Epithelial cell of proximal tubule (primary cell): ENCODE data around the gene PRKCE. TPM values are rescaled to one million over a fixed set of nuclear protein-coding genes. Genes with fewer than 3 reads are reported as not detected.
"Not testable (repeated sequence)": the region's sequence is repeated elsewhere in the genome, so short reads cannot be mapped to it uniquely, and the experiment has no call there.

Experiments
- DNase-seq: peaks from one replicate; pipeline ENCODE4 v3.0.0-alpha.2; 2011; ENCODE audit warnings: low read depth
- H3K4me3 ChIP-seq: 2 replicates; pipeline ENCODE4 v1.5.1; 2011; ENCODE audit warnings: low read depth, mild to moderate bottlenecking, low read length
- CTCF ChIP-seq: conservative IDR thresholded peaks from 2 replicates; pipeline ENCODE4 v1.5.1; 2012; ENCODE audit warnings: low read depth, mild to moderate bottlenecking, low read length
- total RNA-seq: library from RNA; depleted of rRNA; stranded (reverse); fragments of >200 nt; gene quantifications from 2 replicates; pipeline ENCODE4 v1.2.3, GENCODE V29; 2015

The PRKCE gene
- total RNA-seq, 1 donor from 2014 or later, result 2.5 TPM

- no peak overlapping the region for H3K4me3 ChIP-seq
- DNase-seq, result no peak
- no peak for TF ChIP-seq CTCF
Observed at GRCh38 chr2:45889620-45890370, 238.3 kb downstream of the PRKCE start.

GRCh38 chr2:45890371-45890646 lies 238.8 kb downstream of the PRKCE start:
- not testable (repeated sequence) for H3K4me3 ChIP-seq, DNase-seq

- TF ChIP-seq CTCF, result no peak
- DNase-seq, result no peak
- H3K4me3 ChIP-seq, result no peak overlapping the region
Observed at GRCh38 chr2:45890819-45891218, 239.3 kb downstream of the PRKCE start.

GRCh38 chr2:45891719-45892424 lies 240.4 kb downstream of the PRKCE start:
- DNase-seq, result no peak
- H3K4me3 ChIP-seq, result no peak overlapping the region
- no peak for TF ChIP-seq CTCF

GRCh38 chr2:45892425-45892745 lies 240.9 kb downstream of the PRKCE start:
- TF ChIP-seq CTCF, result no peak
- H3K4me3 ChIP-seq, result no peak overlapping the region
- no peak for DNase-seq

GRCh38 chr2:45892757-45893156 lies 241.3 kb downstream of the PRKCE start:
- TF ChIP-seq CTCF, result no peak
- no peak for DNase-seq
- no peak overlapping the region for H3K4me3 ChIP-seq

- no peak for TF ChIP-seq CTCF
- no peak for DNase-seq
- H3K4me3 ChIP-seq, result no peak overlapping the region
Observed at GRCh38 chr2:45894211-45894610, 242.7 kb downstream of the PRKCE start.
